Measurements from ENCODE around the gene CIRBP.

DNA sequence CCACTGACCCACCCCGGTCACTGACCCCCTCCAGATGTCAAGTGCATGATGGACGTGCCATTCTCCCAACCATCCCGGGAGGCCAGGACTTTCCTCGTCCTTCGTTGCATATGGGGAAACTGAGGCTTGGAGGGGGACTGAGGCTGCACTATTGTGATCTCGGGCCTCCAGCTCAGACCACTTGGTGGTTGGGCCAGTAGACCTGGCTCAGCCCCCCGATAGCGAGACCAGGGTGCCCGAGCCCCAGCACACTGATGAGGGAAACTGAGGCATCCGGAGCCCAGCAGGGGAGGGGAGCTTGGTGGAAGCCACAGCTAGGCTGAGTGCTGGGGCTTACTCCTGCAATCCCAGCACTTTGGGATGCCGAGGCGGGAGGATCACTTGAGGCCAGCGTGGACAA is 26.9 kb downstream of the CIRBP start:
- TF ChIP-seq, protein P1, sequence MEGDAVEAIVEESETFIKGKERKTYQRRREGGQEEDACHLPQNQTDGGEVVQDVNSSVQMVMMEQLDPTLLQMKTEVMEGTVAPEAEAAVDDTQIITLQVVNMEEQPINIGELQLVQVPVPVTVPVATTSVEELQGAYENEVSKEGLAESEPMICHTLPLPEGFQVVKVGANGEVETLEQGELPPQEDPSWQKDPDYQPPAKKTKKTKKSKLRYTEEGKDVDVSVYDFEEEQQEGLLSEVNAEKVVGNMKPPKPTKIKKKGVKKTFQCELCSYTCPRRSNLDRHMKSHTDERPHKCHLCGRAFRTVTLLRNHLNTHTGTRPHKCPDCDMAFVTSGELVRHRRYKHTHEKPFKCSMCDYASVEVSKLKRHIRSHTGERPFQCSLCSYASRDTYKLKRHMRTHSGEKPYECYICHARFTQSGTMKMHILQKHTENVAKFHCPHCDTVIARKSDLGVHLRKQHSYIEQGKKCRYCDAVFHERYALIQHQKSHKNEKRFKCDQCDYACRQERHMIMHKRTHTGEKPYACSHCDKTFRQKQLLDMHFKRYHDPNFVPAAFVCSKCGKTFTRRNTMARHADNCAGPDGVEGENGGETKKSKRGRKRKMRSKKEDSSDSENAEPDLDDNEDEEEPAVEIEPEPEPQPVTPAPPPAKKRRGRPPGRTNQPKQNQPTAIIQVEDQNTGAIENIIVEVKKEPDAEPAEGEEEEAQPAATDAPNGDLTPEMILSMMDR (IDR thresholded peaks at IDR 0.05; ENCODE audit: low read depth, low read length, poor library complexity, severe bottlenecking), result no peak
- TF ChIP-seq EZH2phosphoT487 (IDR thresholded peaks at IDR 0.05; ENCODE audit: borderline replicate concordance, low read length), result no peak

Data from DOHH2 (cell line).